Keratinocyte (primary cell): ENCODE data around the gene ZBED4. TPM values are rescaled to one million over a fixed set of nuclear protein-coding genes. Genes with fewer than 3 reads are reported as not detected.

ENCODE experiments used
- DNase-seq: peaks from one replicate; pipeline ENCODE4 v3.0.0-alpha.2; 2011; ENCODE audit warnings: low read depth, missing footprints, low spot score
- FAIRE-seq: peaks from 2 replicates; lab custom pipeline; 2011; peaks lifted over from hg19 to GRCh38; lab: Jason Lieb, UNC
- H2AFZ ChIP-seq: 2 replicates; pipeline ENCODE4 v1.6.0; 2012; ENCODE audit warnings: low read length, control low read depth, inconsistent platforms; ENCODE audit not compliant: control insufficient read depth
- H3K27ac ChIP-seq: 2 replicates; pipeline ENCODE4 v1.5.1; 2011; ENCODE audit warnings: low read length; ENCODE audit not compliant: control insufficient read depth, insufficient read depth
- H3K27me3 ChIP-seq: 3 replicates; pipeline ENCODE4 v1.6.0; 2011; ENCODE audit warnings: low read length; ENCODE audit not compliant: control insufficient read depth, insufficient read depth; ENCODE audit errors: extremely low read depth
- H3K36me3 ChIP-seq, 2 experiments: 2 replicates in 1 of 2; 3 replicates in 1 of 2; pipeline ENCODE4 v1.5.1; 2011; ENCODE audit warnings: low read length in 2 of 2, mild to moderate bottlenecking in 1 of 2; ENCODE audit not compliant: control insufficient read depth in 2 of 2, insufficient read depth in 2 of 2; ENCODE audit errors: extremely low read depth in 1 of 2
- H3K4me1 ChIP-seq: 3 replicates; pipeline ENCODE4 v1.5.1; 2011; ENCODE audit warnings: low read length; ENCODE audit not compliant: control insufficient read depth, insufficient read depth; ENCODE audit errors: extremely low read depth
- H3K4me2 ChIP-seq: 3 replicates; pipeline ENCODE4 v1.6.0; 2011; ENCODE audit warnings: low read depth, low read length; ENCODE audit not compliant: control insufficient read depth, insufficient read depth; ENCODE audit errors: extremely low read depth
- H3K4me3 ChIP-seq, 3 experiments: fragments of 200-600 bp in 1 of 3; sonication (generic) in 1 of 3; 2 replicates in 2 of 3; 3 replicates in 1 of 3; pipeline ENCODE4 v1.5.1; 2011 to 2016; ENCODE audit warnings: low read length in 3 of 3, mild to moderate bottlenecking in 3 of 3, control low read depth in 2 of 3, inconsistent platforms in 1 of 3, low read depth in 1 of 3, mixed read lengths in 1 of 3, mixed run types in 1 of 3, moderate library complexity in 1 of 3; ENCODE audit not compliant: control insufficient read depth in 2 of 3, insufficient read depth in 2 of 3; ENCODE audit errors: extremely low read depth in 1 of 3
- H3K79me2 ChIP-seq: 2 replicates; pipeline ENCODE4 v1.6.0; 2012; ENCODE audit warnings: low read length; ENCODE audit not compliant: control insufficient read depth, insufficient read depth
- H3K9ac ChIP-seq: 3 replicates; pipeline ENCODE4 v1.6.0; 2011; ENCODE audit warnings: low read length; ENCODE audit not compliant: control insufficient read depth, insufficient read depth; ENCODE audit errors: extremely low read depth
- H3K9me1 ChIP-seq: 3 replicates; pipeline ENCODE4 v1.6.0; 2011; ENCODE audit warnings: low read length; ENCODE audit not compliant: control insufficient read depth, insufficient read depth; ENCODE audit errors: extremely low read depth
- H3K9me3 ChIP-seq: 2 replicates; pipeline ENCODE4 v1.5.1; 2012; ENCODE audit warnings: low read depth, low read length; ENCODE audit not compliant: control insufficient read depth
- H4K20me1 ChIP-seq: 3 replicates; pipeline ENCODE4 v1.6.0; 2011; ENCODE audit warnings: low read length; ENCODE audit not compliant: control insufficient read depth, insufficient read depth; ENCODE audit errors: extremely low read depth
- EZH2 ChIP-seq: IDR thresholded peaks from one replicate; pipeline ENCODE4 v1.6.1; 2012; ENCODE audit warnings: inconsistent platforms, mild to moderate bottlenecking, low read length, moderate library complexity
- dilution Hi-C: fragments of 300-500 bp; cut with MboI; formaldehyde crosslinking; loops from one replicate; pipeline ENCODE4 v1.7.0; 2020; ENCODE audit warnings: low sequenced_read_pairs; ENCODE audit not compliant: extremely low pct_ligation_motif_present
- polyA plus RNA-seq, 5 experiments: library from polyadenylated mRNA; depleted of rRNA in 3 of 5; stranded (reverse) in 3 of 5; stranded (forward) in 1 of 5; unstranded in 1 of 5; fragments of >200 nt; gene quantifications; 1 replicate in 1 of 5; 2 replicates in 3 of 5; 3 replicates in 1 of 5; pipeline versions ENCODE4 v1.2.1 to v1.2.3, GENCODE V29; 2011 to 2012; ENCODE audit warnings: missing spikeins in 2 of 5, low read depth in 1 of 5, low replicate concordance in 1 of 5
- TF ChIP-seq, protein P1 (sequence below), 3 experiments: IDR thresholded peaks in 1 of 3; conservative IDR thresholded peaks in 1 of 3; optimal IDR thresholded peaks in 1 of 3; 2 replicates in 2 of 3; 3 replicates in 1 of 3; pipeline versions ENCODE3 to v1.5.1; 2011; ENCODE audit warnings: low read length in 3 of 3, mild to moderate bottlenecking in 3 of 3, moderate library complexity in 2 of 3, control low read depth in 1 of 3, inconsistent platforms in 1 of 3; ENCODE audit not compliant: insufficient read depth in 2 of 3; ENCODE audit errors: extremely low read depth in 1 of 3

The ZBED4 gene
- polyA plus RNA-seq, 1 donor (not counting 4 experiments of a cell fraction or from before 2014, with no cell fraction given): 7.1 TPM

DNA sequence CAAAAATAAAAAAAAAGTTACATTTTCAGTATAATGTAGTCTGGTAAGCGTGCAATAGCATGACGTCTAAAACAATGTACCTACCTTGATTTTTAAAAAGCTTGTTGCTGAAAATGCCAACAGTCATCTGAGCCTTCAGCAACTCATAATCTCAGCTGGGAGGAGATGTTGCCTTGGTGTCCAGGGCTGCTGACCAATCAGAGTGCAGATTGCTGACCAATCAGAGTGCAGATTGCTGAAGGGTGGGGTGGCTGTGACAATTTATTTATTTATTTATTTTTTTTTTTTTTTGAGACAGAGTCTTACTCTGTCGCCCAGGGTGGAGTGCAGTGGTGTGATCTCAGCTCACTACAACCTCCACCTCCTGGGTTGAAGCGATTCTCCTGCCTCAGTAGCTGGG lies 17.8 kb downstream of the ZBED4 start:
- no peak overlapping the region for H2AFZ ChIP-seq
- no peak overlapping the region for H3K9ac ChIP-seq
- H3K4me2 ChIP-seq: no peak overlapping the region
- H3K79me2 ChIP-seq: peaks cover 97% of the 10 kb centered on the region
- peaks cover 4% of the 10 kb centered on the region in 2 experiments for H3K36me3 ChIP-seq
- no peaks in the 10 kb centered on the region for H3K27me3 ChIP-seq
- H3K9me1 ChIP-seq: no peaks in the 10 kb centered on the region
- DNase-seq (no peak), FAIRE-seq (no peak)
- dilution Hi-C loops: no loop called here
- no peaks in the 10 kb centered on the region for H3K4me1 ChIP-seq
- H3K9me3 ChIP-seq: peaks cover 4% of the 10 kb centered on the region
- no peak for TF ChIP-seq EZH2
- TF ChIP-seq, protein P1, sequence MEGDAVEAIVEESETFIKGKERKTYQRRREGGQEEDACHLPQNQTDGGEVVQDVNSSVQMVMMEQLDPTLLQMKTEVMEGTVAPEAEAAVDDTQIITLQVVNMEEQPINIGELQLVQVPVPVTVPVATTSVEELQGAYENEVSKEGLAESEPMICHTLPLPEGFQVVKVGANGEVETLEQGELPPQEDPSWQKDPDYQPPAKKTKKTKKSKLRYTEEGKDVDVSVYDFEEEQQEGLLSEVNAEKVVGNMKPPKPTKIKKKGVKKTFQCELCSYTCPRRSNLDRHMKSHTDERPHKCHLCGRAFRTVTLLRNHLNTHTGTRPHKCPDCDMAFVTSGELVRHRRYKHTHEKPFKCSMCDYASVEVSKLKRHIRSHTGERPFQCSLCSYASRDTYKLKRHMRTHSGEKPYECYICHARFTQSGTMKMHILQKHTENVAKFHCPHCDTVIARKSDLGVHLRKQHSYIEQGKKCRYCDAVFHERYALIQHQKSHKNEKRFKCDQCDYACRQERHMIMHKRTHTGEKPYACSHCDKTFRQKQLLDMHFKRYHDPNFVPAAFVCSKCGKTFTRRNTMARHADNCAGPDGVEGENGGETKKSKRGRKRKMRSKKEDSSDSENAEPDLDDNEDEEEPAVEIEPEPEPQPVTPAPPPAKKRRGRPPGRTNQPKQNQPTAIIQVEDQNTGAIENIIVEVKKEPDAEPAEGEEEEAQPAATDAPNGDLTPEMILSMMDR (optimal IDR thresholded peaks at IDR 0.05 in 1 of 3, IDR thresholded peaks at IDR 0.05 in 1 of 3, conservative IDR thresholded peaks at IDR 0.05 in 1 of 3; ENCODE audit: extremely low read depth in 1 of 3, insufficient read depth in 2 of 3, low read length in 3 of 3): no peak
- no peak overlapping the region for H3K4me3 ChIP-seq
- H4K20me1 ChIP-seq: peaks cover 17% of the 10 kb centered on the region
- no peak overlapping the region for H3K27ac ChIP-seq

DNA sequence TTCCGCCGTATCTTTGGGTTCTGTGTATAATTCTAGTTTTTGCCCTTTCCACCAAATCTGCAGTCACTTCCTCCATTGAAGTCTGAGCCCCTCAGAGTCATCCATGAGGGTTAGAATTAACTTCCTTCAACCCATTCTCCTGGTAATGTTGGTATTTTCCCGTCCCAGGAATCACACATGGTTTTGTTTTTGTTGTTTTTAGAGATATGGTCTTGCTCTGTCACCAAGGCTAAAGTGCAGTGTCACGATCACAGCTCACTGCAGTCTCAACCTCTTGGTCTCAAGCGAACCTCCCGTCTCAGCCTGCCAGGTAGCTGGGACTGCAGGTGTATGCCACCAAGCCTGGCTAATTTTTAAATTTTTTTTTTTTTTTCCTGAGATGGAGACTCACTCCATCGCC lies 18.7 kb downstream of the ZBED4 start:
- no peak overlapping the region for H3K4me2 ChIP-seq
- peaks cover 95% of the 10 kb centered on the region for H3K79me2 ChIP-seq
- dilution Hi-C loops: no loop called here
- H3K4me3 ChIP-seq: no peak overlapping the region
- no peaks in the 10 kb centered on the region for H3K9me1 ChIP-seq
- peaks cover 2% of the 10 kb centered on the region for H3K9me3 ChIP-seq
- H3K9ac ChIP-seq: no peak overlapping the region
- DNase-seq: no peak
- H2AFZ ChIP-seq: no peak overlapping the region
- no peak for TF ChIP-seq EZH2
- TF ChIP-seq, protein P1 (optimal IDR thresholded peaks at IDR 0.05 in 1 of 3, IDR thresholded peaks at IDR 0.05 in 1 of 3, conservative IDR thresholded peaks at IDR 0.05 in 1 of 3; ENCODE audit: extremely low read depth in 1 of 3, insufficient read depth in 2 of 3, low read length in 3 of 3): no peak
- peaks cover 17% of the 10 kb centered on the region for H4K20me1 ChIP-seq
- FAIRE-seq: no peak
- no peaks in the 10 kb centered on the region for H3K27me3 ChIP-seq
- no peak overlapping the region for H3K27ac ChIP-seq
- H3K36me3 ChIP-seq: peaks cover 0 to 3% of the 10 kb centered on the region in 2 experiments
- no peaks in the 10 kb centered on the region for H3K4me1 ChIP-seq
